ENCODE results near the gene SART1. TPM values are rescaled to one million over a fixed set of nuclear protein-coding genes. Genes with fewer than 3 reads are reported as not detected.

SART1 gene
- total and polyA plus RNA-seq, 4 donors, result 13.6 to 24.3 (median 15.1) TPM

GRCh38 chr11:65945941-65946558 is 15.5 kb upstream of the SART1 start:
- Histone ChIP-seq H3K27me3 (ENCODE audit: control insufficient read depth in 4 of 4, insufficient read depth in 4 of 4, low read length in 3 of 4) (no peaks in the 10 kb centered on the region), H3K4me3 (ENCODE audit: low read depth in 1 of 3, low read length in 3 of 3) (no peak overlapping the region), H3K9ac (ENCODE audit: low read depth in 1 of 2, low read length in 2 of 2) (no peak overlapping the region), H3K27ac (ENCODE audit: low read depth in 1 of 2, low read length in 2 of 2) (no peak overlapping the region), H3K4me1 (ENCODE audit: control insufficient read depth in 4 of 4, insufficient read depth in 4 of 4, low read length in 3 of 4) (peaks cover 0 to 2% (median 0%) of the 10 kb centered on the region in 4 donors), H3K36me3 (ENCODE audit: control insufficient read depth in 4 of 4, insufficient read depth in 3 of 4, low read depth in 1 of 4, low read length in 3 of 4) (no peaks in the 10 kb centered on the region), H3K9me3 (ENCODE audit: control insufficient read depth in 4 of 4, low read length in 3 of 4) (no peaks in the 10 kb centered on the region)
- WGBS, result 93% methylated on average over 11 of the region's 11 CpGs
- no peak for DNase-seq (ENCODE audit: low spot score)
- TF ChIP-seq ZBTB33 (IDR thresholded peaks at IDR 0.05), result no peak
- TF ChIP-seq HNF4A (conservative IDR thresholded peaks at IDR 0.05), result no peak
- TF ChIP-seq MAX (IDR thresholded peaks at IDR 0.05), result no peak
- TF ChIP-seq REST (IDR thresholded peaks at IDR 0.05), result no peak
- TF ChIP-seq GABPA (IDR thresholded peaks at IDR 0.05 in 1 of 2, conservative IDR thresholded peaks at IDR 0.05 in 1 of 2), result no peak
- no peak for TF ChIP-seq NR2F2 (IDR thresholded peaks at IDR 0.05)
- no peak for TF ChIP-seq RXRA (IDR thresholded peaks at IDR 0.05)
- no peak for TF ChIP-seq CTCF (IDR thresholded peaks at IDR 0.05; ENCODE audit: low read depth, low read length, missing input control)
- TF ChIP-seq TAF1 (conservative IDR thresholded peaks at IDR 0.05), result no peak
- TF ChIP-seq SP1 (IDR thresholded peaks at IDR 0.05), result no peak
- no peak for TF ChIP-seq HNF4G (IDR thresholded peaks at IDR 0.05)

- Histone ChIP-seq H3K4me1 (ENCODE audit: control insufficient read depth in 4 of 4, insufficient read depth in 4 of 4, low read length in 3 of 4) (peaks cover 0 to 4% (median 1%) of the 10 kb centered on the region in 4 donors), H3K4me3 (ENCODE audit: low read depth in 1 of 3, low read length in 3 of 3) (no peak overlapping the region), H3K9me3 (ENCODE audit: control insufficient read depth in 4 of 4, low read length in 3 of 4) (no peaks in the 10 kb centered on the region), H3K9ac (ENCODE audit: low read depth in 1 of 2, low read length in 2 of 2) (no peak overlapping the region), H3K36me3 (ENCODE audit: control insufficient read depth in 4 of 4, insufficient read depth in 3 of 4, low read depth in 1 of 4, low read length in 3 of 4) (no peaks in the 10 kb centered on the region), H3K27ac (ENCODE audit: low read depth in 1 of 2, low read length in 2 of 2) (no peak overlapping the region), H3K27me3 (ENCODE audit: control insufficient read depth in 4 of 4, insufficient read depth in 4 of 4, low read length in 3 of 4) (no peaks in the 10 kb centered on the region)
- 90% methylated on average over 4 of the region's 4 CpGs for WGBS
- no peak for DNase-seq (ENCODE audit: low spot score)
- TF ChIP-seq RAD21 (IDR thresholded peaks at IDR 0.05) (no peak), SP1 (IDR thresholded peaks at IDR 0.05) (no peak), GABPA (IDR thresholded peaks at IDR 0.05 in 1 of 2, conservative IDR thresholded peaks at IDR 0.05 in 1 of 2) (no peak), MAX (IDR thresholded peaks at IDR 0.05) (no peak), FOXA1 (IDR thresholded peaks at IDR 0.05) (no peak), CTCF (IDR thresholded peaks at IDR 0.05; ENCODE audit: low read depth, low read length, missing input control) (no peak), YY1 (IDR thresholded peaks at IDR 0.05) (no peak), JUND (IDR thresholded peaks at IDR 0.05) (no peak), FOXA2 (IDR thresholded peaks at IDR 0.05) (no peak), NR2F2 (IDR thresholded peaks at IDR 0.05) (no peak), REST (IDR thresholded peaks at IDR 0.05) (no peak), EGR1 (IDR thresholded peaks at IDR 0.05; ENCODE audit: low read depth in 2 of 2) (no peak), TAF1 (conservative IDR thresholded peaks at IDR 0.05) (no peak), HNF4G (IDR thresholded peaks at IDR 0.05) (no peak), HNF4A (conservative IDR thresholded peaks at IDR 0.05) (no peak)
These were observed 14.9 kb upstream of the SART1 start for GRCh38 chr11:65946655-65947054.
